HG02885 (cell line): Measurements from ENCODE around the gene RREB1.
"Not testable (repeated sequence)": the region's sequence is repeated elsewhere in the genome, so short reads cannot be mapped to it uniquely, and the experiment has no call there.

ENCODE experiments used
- ATAC-seq: cut with Tn5 transposase; IDR thresholded peaks from one replicate; pipeline ENCODE4 v1.9.1; 2021; ENCODE audit warnings: mild to moderate bottlenecking; ENCODE audit not compliant: unreplicated experiment, poor library complexity

RREB1 gene

DNA sequence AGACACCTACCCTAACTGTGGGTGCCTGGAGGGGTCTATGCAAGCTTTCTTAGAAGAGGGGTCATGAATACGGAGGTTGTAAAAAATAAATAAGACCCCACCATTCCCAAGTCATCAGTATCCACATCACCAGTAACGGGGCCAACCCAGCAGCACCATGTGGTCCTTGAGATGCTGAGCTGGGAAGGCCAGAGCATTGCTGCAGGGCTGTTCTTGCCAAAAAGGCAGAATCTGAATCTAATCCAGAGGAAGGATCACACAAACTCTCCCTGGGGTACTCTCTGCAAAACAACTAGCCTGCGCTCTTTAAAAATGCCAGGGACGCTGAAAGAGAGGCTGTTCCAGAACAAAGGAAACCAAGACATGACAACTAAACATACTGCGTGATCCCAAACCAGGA, 162.1 kb downstream of the RREB1 start:
- no peak for ATAC-seq

DNA sequence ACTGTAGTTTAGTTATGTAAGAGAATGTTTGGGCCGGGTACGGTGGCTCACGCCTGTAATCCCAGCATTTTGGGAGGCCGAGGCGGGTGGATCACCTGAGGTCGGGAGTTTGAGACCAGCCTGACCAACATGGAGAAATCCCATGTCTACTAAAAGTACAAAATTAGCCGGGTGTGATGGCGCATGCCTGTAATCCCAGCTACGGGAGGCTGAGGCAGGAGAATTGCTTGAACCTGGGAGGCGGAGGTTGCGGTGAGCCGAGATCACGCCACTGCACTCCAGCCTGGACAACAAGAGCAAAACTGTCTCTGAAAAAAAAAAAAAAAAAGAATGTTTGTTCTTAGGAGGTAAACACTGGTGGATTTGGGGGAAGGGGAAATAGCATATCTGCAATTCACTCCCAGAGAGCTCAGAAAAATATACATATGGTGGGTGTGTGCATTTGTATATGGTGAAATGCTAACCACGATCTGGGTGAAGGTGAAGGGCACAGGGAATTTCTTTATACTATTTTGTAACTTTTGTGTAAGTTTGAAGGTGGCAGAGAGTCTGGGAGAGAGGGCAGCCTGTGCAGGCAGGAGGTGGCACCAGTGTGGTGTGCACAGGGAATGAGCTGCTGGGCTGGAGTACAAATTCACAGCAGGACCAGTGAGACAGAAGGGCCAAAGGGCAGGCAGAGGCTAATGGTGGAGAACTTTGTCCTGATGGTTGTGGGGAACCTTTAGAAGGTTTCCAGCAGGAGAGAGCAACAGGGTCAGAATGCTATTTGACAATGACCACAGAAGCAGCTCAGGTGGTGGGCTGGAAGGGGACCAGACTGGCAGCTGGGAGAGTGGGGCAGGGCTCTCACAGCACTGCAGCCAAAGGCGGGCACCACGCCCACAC, 162.8 kb downstream of the RREB1 start:
- no peak for ATAC-seq

DNA sequence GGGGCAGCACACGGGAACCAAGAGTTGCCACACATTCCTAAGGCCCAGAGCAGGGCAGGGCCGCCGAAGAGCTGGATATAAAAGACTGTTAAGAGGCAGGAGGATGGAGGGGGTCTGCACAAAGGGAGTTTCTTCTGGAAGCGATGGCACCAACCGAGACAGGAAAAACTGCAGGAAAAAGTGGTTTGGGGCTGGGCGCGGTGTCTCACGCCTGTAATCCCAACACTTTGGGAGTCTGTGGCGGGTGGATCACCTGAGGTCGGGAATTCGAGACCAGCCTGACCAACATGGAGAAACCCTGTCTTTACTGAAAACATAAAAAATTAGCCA, 163.4 kb downstream of the RREB1 start:
- no peak for ATAC-seq

DNA sequence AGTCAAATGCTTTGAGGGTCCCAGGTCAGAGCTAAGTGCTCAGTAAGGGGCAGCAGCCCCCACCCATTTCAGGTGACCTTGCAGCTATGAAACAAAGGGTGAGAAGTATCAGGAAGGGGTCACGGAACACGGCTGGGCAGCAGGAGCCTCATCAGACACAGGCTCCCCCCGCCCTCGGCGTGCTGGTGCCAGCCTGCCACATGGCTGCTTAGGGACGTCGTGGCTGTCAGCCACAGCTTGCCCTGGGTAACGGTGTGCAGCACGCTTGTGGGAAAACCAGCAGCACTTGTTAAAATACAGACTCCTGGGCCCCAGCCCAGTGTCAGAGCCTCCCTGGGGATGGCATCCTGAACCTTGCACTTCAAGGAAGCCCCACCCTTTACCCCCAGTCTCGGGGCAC, 165.9 kb downstream of the RREB1 start:
- ATAC-seq, result no peak

DNA sequence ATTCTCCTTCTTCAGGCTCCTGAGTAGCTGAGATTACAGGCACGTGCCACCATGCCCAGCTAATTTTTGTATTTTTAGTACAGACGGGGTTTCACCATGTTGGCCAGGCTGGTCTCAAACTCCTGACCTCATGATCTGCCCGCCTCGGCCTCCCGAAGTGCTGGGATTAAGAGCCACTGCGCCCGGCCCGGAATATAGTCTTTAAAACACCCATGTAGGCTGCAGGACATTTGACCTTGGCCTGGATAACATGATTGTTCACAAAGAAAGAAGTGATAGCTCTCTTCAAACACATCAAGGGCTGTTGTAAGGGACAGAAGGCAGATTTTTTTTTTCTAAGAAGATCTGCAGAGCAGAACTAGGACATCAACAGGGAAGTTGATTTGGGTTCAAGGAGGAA, 166.8 kb downstream of the RREB1 start:
- ATAC-seq, result not testable (repeated sequence)

DNA sequence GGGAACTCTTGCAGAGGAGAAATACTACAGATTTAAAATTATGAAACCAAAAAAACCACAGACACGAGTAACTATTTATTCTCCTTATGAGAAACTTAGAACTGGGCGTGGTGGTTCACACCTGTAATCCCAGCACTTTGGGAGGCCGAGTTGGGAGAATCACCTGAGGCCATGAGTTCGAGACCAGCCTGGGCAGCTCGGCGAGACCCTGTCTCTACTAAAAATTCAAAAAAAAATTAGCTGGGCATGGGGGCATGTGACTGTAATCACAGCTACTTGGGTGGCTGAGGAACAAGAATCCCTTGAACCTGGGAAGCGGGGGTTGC, 168.4 kb downstream of the RREB1 start:
- ATAC-seq, result no peak

DNA sequence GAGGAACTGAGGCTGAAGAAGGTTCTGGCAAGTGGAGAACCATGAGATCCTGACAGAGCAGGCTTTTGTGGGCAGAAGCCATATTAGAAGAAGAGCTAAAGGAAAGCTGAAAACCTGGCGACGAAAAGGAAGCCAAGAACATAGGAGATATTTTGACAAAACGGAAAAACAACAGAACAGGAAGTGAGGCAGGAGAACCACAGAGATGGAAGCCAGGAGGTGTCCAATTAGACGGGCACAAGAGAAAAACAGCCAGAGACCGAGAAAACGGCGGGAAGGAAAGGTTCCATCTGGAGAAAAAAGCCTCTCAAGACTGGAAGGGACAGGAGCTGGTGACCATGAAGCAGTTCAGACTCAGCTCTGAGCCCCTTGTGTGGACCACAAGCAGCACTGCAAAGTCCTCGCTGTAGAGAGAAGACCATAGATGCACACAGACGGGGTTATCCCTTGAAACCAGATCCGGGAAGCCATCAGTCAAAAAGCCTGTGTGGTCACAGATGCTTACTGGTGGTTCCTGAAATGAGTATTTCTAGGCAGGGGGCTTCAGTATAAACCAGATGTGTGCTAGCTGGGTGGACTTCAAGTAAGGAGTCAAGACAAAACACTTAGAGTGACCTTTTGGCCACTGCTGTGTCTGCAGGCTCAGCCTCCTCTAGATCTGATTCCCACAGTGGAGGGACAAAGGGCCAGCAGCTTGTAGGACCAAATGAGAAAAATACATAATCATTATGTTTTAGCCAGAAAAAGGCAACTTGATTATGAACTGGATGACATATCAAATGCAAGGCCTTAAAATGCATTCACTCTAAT, 174.5 kb downstream of the RREB1 start:
- ATAC-seq, result no peak

DNA sequence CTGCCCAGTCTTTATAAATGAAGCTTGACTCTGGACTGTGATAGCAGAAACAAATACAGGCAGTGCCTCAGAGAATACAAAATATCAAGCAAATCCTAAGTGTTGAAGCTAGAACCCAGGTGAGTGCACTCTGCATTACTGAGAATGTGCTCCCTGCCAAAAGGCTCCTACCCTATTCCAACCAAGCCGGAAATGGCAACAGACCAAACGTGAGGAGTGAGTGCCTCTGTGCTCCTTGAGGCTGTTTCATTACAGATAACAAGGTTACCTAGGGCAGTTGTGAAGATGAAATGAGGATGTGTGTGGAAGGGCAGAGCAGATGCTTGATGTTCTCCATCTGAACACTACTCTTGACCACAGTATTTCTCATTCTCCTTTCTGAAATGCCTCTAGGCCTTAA, 175.9 kb downstream of the RREB1 start:
- no peak for ATAC-seq

DNA sequence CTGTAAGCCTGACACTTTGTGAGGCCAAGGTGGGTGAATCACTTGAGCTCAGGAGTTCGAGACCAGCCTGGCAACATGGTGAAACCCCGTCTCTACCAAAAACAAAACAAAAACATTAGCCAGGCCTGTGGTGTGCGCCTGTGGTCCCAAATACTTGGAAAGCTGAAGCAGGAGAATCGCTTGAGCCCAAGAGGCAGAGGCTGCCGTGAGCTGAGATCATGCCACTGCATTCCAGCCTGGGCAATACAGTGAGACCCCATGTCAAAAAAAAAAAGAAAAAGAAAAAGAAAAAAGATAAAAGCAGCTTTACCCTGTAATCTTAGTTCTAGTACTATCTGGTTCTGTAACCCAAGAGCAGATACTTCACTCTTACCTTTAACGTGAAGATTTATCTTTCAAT, 177.7 kb downstream of the RREB1 start:
- ATAC-seq, result no peak

DNA sequence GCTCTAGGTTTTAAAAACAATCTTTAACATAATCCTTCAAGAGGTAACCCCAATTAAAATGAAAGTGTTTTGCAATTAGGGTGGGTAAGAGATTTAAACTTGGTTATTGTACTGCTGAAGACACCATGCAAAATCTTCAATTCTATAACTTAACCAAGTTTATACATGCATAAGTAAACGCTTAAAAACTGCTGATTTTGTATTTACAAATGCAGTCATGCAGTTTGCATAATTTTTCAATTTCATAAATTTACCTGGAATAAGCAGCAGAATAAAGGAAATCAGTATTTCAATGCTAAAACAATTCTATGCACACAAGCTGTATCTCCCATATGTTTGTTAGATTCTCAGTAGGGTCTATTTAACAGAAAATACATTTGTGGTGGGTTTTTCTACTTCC, 182.3 kb downstream of the RREB1 start:
- ATAC-seq, result no peak

DNA sequence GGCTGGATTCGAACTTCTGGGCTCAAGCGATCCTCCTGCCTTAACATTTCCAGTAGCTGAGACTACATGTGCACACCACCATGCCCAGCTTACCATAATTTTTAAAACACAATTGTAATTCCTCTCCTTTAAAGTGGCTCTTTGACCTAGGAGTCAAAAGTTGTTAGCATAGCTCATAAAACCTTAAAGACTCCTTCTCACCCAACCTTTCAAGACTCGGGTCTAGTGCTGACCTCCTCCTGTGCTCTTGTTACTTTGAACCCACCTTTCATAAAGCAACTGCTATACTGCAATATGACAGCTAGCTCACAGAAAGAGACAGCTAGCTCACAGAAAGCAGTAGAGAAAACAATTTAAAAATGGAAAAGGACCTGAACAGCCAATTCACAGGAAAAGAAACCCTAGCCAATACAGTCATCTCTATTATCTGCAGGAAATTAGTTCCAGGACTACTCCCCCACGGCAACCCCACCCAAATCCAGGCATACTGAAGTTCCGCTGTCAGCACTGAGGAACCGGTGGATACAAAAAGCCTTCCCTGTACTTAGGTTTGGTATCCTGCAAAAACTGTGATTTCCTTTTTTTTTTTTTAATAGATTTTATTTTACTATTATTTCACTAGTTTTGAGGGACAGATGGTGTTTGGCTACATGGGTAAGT, 185.0 kb downstream of the RREB1 start:
- ATAC-seq, result no peak

DNA sequence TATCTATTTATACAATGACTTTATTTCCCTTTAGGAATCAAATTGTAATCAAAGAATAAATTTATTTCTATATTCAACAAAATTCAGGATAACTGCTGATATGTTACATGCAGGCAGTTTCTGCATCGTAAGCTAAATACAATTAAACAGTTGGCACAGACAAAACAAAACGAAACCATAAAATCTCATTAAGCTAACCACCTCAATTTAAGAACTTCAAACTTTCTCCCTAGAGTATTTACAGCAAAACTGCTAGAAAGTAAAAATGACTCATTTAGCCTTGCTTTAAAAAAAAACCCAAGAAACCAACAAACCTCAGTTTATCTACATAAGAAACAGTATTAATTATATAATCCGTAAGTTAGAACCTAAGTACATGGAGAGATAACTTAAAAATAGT, 188.2 kb downstream of the RREB1 start:
- no peak for ATAC-seq

DNA sequence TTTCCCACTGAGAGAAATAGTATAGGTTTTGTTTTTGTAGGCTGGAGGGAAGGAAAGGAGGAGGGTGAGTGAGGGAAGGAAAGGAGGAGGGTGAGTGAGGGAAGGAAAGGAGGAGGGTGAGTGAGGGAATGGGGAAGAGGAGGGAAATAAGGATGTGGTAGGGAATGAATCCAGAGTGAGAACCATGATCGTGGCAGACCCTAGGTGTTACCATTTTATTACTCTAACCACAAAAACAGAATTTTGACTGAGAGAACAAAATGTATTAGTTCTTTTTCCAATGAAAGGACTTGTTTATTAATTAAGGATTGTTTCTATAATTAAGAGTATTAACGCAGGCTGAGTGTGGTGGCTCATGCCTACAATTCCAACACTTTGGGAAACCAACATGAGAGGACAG, 188.8 kb downstream of the RREB1 start:
- no peak for ATAC-seq

DNA sequence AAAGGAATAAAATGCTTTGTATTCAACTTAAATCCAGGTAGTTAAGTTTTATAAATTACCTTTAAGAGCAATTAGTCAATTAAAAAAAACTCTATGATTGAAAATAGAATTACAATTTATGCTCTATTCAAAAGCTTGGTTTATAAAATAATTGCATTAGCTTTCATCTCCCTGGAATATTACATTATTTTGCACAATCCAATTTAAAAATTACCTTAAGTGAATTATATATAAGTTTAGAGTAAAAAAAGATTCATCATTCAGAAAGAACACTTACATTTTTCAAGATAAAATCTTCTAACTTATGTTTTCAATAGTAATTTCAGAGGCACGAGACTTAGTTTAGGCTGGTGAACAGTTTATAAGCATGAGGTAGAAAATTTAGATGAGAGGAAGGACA, 190.4 kb downstream of the RREB1 start:
- no peak for ATAC-seq

DNA sequence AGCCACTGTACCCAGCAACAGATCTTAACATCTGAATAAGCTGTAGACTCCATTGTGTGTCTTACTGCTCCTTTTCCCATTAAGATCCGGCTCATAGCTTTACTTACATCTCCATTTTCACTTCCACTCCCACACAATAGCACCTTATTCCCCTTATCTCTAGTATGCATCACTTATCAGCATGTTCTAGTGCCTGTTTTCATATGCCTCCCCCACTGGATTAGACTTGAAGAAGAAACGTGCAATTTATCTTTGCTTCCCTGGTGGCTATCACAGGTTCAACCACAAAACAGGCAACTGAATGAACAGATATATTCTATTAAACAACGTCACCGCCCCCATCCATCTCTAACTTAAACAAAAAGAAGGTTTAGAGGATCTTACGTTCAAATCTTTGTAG, 193.2 kb downstream of the RREB1 start:
- no peak for ATAC-seq
